Measurements from ENCODE around the gene LRIT2. TPM values are rescaled to one million over a fixed set of nuclear protein-coding genes. Genes with fewer than 3 reads are reported as not detected.

LRIT2 gene
- total RNA-seq, 4 donors from 2014 or later: not detected

- 55 to 62% methylated on average over 10 of the region's 10 CpGs for WGBS, 2 donors
- Histone ChIP-seq H3K27me3 (no peaks in the 10 kb centered on the region), H3K4me3 (no peak overlapping the region), H3K36me3 (peaks cover 0 to 6% (median 0%) of the 10 kb centered on the region in 3 donors), H3K4me1 (peaks cover 0 to 9% (median 0%) of the 10 kb centered on the region in 4 donors), H3K27ac (no peak overlapping the region), H3K9me3 (peaks cover 0 to 7% (median 0%) of the 10 kb centered on the region in 4 donors)
- DNase-seq (ENCODE audit: low spot score in 2 of 2): no peak
- TF ChIP-seq POLR2A (IDR thresholded peaks at IDR 0.05): no peak
- TF ChIP-seq EP300 (IDR thresholded peaks at IDR 0.05): no peak
- no peak for TF ChIP-seq CTCF (IDR thresholded peaks at IDR 0.05)
Observed at GRCh38 chr10:84254552-84255478, 29.5 kb upstream of the LRIT2 start.

DNA sequence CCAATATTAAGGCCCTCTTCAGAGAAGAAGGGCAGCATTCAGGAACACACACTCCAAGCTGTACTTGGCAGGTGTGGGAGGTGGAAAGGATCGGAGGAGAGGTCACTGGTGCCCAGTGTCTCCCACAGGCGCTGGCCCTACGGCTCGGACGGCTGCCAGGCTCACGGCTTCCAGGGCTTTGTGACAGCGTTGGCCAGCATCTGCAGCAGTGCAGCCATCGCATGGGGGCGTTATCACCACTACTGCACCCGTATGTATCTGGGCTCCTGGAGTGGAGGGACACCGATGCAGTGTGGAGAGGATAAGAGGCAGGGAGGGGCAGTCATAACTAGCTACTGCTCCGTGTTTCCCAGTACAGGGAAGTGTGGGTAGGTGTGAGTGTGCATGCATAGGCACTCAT lies 23.4 kb upstream of the LRIT2 start:
- no peak overlapping the region for H3K27ac ChIP-seq
- no peaks in the 10 kb centered on the region for H3K27me3 ChIP-seq
- H3K4me3 ChIP-seq: no peak overlapping the region
- peaks cover 0 to 20% (median 0%) of the 10 kb centered on the region in 4 donors for H3K4me1 ChIP-seq
- H3K36me3 ChIP-seq: peaks cover 0 to 6% (median 0%) of the 10 kb centered on the region in 3 donors
- 62 to 82% methylated on average over 12 of the region's 12 CpGs for WGBS, 2 donors
- no peak for TF ChIP-seq EP300 (IDR thresholded peaks at IDR 0.05)
- no peak for TF ChIP-seq POLR2A (IDR thresholded peaks at IDR 0.05)
- TF ChIP-seq CTCF (IDR thresholded peaks at IDR 0.05): no peak
- H3K9me3 ChIP-seq: peaks cover 0 to 7% (median 0%) of the 10 kb centered on the region in 4 donors
- no peak for DNase-seq (ENCODE audit: low spot score in 2 of 2)

DNA sequence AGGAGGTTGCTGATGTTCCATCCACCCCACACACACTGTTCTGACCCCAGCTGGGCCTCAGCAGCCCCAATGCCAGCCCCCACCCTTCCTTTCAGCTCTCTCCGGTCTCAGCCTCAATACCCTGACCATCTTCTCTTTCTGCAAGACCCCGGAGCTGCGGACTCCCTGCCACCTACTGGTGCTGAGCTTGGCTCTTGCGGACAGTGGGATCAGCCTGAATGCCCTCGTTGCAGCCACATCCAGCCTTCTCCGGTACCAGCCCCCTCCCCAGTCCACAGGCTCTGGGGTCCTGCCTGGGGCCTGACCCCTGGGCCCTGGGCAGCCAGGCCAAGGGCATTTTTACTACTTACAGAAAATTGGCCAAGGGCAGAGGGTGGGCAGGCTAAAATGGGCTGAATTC lies 22.2 kb upstream of the LRIT2 start:
- WGBS, 2 donors: 78 to 80% methylated on average over 6 of the region's 6 CpGs
- peak overlapping the region in 1 of 4 donors; percentile 8 for H3K27ac ChIP-seq
- H3K9me3 ChIP-seq: peaks cover 0 to 7% (median 0%) of the 10 kb centered on the region in 4 donors
- TF ChIP-seq POLR2A (IDR thresholded peaks at IDR 0.05) (no peak), EP300 (IDR thresholded peaks at IDR 0.05) (no peak), CTCF (IDR thresholded peaks at IDR 0.05) (no peak)
- peaks cover 0 to 6% (median 0%) of the 10 kb centered on the region in 3 donors for H3K36me3 ChIP-seq
- no peak for DNase-seq (ENCODE audit: low spot score in 2 of 2)
- H3K4me1 ChIP-seq: peaks cover 0 to 27% (median 0%) of the 10 kb centered on the region in 4 donors
- no peaks in the 10 kb centered on the region for H3K27me3 ChIP-seq
- H3K4me3 ChIP-seq: no peak overlapping the region

- no peaks in the 10 kb centered on the region for H3K9me3 ChIP-seq
- peak within 1 kb of the TSS in 1 of 4 donors; percentile 19 for H3K4me3 ChIP-seq
- peaks cover 0 to 27% (median 0%) of the 10 kb centered on the region in 4 donors for H3K4me1 ChIP-seq
- no peaks in the 10 kb centered on the region for H3K27me3 ChIP-seq
- WGBS, 2 donors: 20 to 30% methylated on average over 9 of the region's 9 CpGs
- peak within 1 kb of the TSS; percentile 60 to 84 (median 70) for H3K27ac ChIP-seq
- H3K36me3 ChIP-seq: no peaks in the 10 kb centered on the region
- DNase-seq (ENCODE audit: low spot score in 2 of 2): peak; percentile 26 to 33
- TF ChIP-seq CTCF (IDR thresholded peaks at IDR 0.05): no peak
- peak in 1 of 2 donors; percentile 22 for TF ChIP-seq POLR2A (IDR thresholded peaks at IDR 0.05)
- peak; percentile 34 to 90 for TF ChIP-seq EP300 (IDR thresholded peaks at IDR 0.05)
Observed at GRCh38 chr10:84244651-84245270, 19.4 kb upstream of the LRIT2 start, which contains the start of gene RGR. Gene RGR (plus strand): TSS chr10:84245053. CDS start chr10:84245091, 38 bp downstream.
